IMR-90 (cell line): ENCODE results near the gene CETN1. TPM values are rescaled to one million over a fixed set of nuclear protein-coding genes. Genes with fewer than 3 reads are reported as not detected.

Source experiments
- ATAC-seq: fragments of 200-7000 bp; cut with Tn5 transposase; 2 replicates; pipeline ENCODE4 v1.9.1; 2020; ENCODE audit warnings: low read depth, mild to moderate bottlenecking, moderate library complexity
- BruUV-seq: library from RNA; stranded (reverse); fragments of 400-500 nt; replicated peaks from 2 replicates; lab custom pipeline; 2021; lab: Mats Ljungman, UMichigan
- CTCF ChIA-PET: fragments of 300-600 bp; formaldehyde crosslinking; extraction: SDS; loops from one replicate; lab custom pipeline; 2021; ENCODE audit warnings: antibody characterized with exemption; lab: Yijun Ruan, JAX
- POLR2A ChIA-PET: fragments of 300-600 bp; sonication (Branson Sonifier 250); formaldehyde crosslinking; loops from one replicate; lab custom pipeline; 2022; ENCODE audit warnings: antibody characterized with exemption; ENCODE audit not compliant: unreplicated experiment; lab: Charles Lee
- DNase-seq: peaks from one replicate; pipeline ENCODE4 v3.0.0; 2013
- H2AFZ ChIP-seq: replicated peaks from 2 replicates; pipeline ENCODE3; 2013; ENCODE audit warnings: low read length, mild to moderate bottlenecking; ENCODE audit not compliant: poor library complexity
- H2AK5ac ChIP-seq: 2 replicates; pipeline ENCODE4 v1.6.1; 2013; ENCODE audit warnings: low read depth, low read length, inconsistent platforms
- H2AK9ac ChIP-seq: replicated peaks from 2 replicates; pipeline ENCODE3; 2013; ENCODE audit warnings: mild to moderate bottlenecking, low read depth, low read length, moderate library complexity; ENCODE audit not compliant: poor library complexity
- H2BK120ac ChIP-seq: 2 replicates; pipeline ENCODE4 v1.6.1; 2013; ENCODE audit warnings: low read depth, low read length, inconsistent platforms
- H2BK15ac ChIP-seq: 3 replicates; pipeline ENCODE4 v1.6.1; 2013; ENCODE audit warnings: low read depth, low read length, inconsistent platforms
- H2BK20ac ChIP-seq: 2 replicates; pipeline ENCODE4 v1.6.1; 2013; ENCODE audit warnings: low read depth, mild to moderate bottlenecking, inconsistent platforms, low read length, moderate library complexity
- H2BK5ac ChIP-seq: 2 replicates; pipeline ENCODE4 v1.6.1; 2013; ENCODE audit warnings: mild to moderate bottlenecking, low read depth, low read length, inconsistent platforms; ENCODE audit not compliant: poor library complexity, severe bottlenecking
- H3K14ac ChIP-seq: replicated peaks from 2 replicates; pipeline ENCODE4 v1.6.1; 2013; ENCODE audit warnings: low read depth, low read length, inconsistent platforms
- H3K18ac ChIP-seq: 2 replicates; pipeline ENCODE4 v1.6.1; 2013; ENCODE audit warnings: low read depth, low read length, control low read depth
- H3K23ac ChIP-seq: 2 replicates; pipeline ENCODE4 v1.6.1; 2013; ENCODE audit warnings: low read depth, low read length, inconsistent platforms
- H3K27ac ChIP-seq: 2 replicates; pipeline ENCODE4 v1.5.1; 2013; ENCODE audit warnings: mild to moderate bottlenecking, control low read depth, low read length; ENCODE audit not compliant: insufficient read depth
- H3K27me3 ChIP-seq: 2 replicates; pipeline ENCODE4 v1.6.1; 2013; ENCODE audit warnings: low read length; ENCODE audit not compliant: control insufficient read depth, insufficient read depth
- H3K36me3 ChIP-seq: 2 replicates; pipeline ENCODE4 v1.6.1; 2013; ENCODE audit warnings: low read length, mixed read lengths; ENCODE audit not compliant: control insufficient read depth, insufficient read depth
- H3K4ac ChIP-seq: 2 replicates; pipeline ENCODE4 v1.6.1; 2013; ENCODE audit warnings: low read depth, low read length, inconsistent platforms
- H3K4me1 ChIP-seq: 2 replicates; pipeline ENCODE4 v1.6.1; 2013; ENCODE audit warnings: low read length, mixed read lengths; ENCODE audit not compliant: control insufficient read depth, insufficient read depth
- H3K4me2 ChIP-seq: 2 replicates; pipeline ENCODE4 v1.6.1; 2013; ENCODE audit warnings: low read depth, mild to moderate bottlenecking, control low read depth, low read length, moderate library complexity
- H3K4me3 ChIP-seq: 2 replicates; pipeline ENCODE4 v1.5.1; 2013; ENCODE audit warnings: low read depth, mild to moderate bottlenecking, control low read depth, low read length, moderate library complexity; ENCODE audit not compliant: insufficient read depth
- H3K56ac ChIP-seq: 2 replicates; pipeline ENCODE4 v1.6.1; 2013; ENCODE audit warnings: low read length, inconsistent platforms; ENCODE audit not compliant: insufficient read depth; ENCODE audit errors: extremely low read depth
- H3K79me1 ChIP-seq, 2 experiments: 2 replicates each; pipeline ENCODE4 v1.6.1; 2013; ENCODE audit warnings: low read length in 2 of 2, inconsistent platforms in 1 of 2, low read depth in 1 of 2
- H3K9ac ChIP-seq: 2 replicates; pipeline ENCODE4 v1.6.1; 2013; ENCODE audit warnings: low read depth, low read length, control low read depth
- H3K9me1 ChIP-seq: 2 replicates; pipeline ENCODE4 v1.6.1; 2013; ENCODE audit warnings: low read length, inconsistent platforms; ENCODE audit not compliant: insufficient read depth
- H3K9me3 ChIP-seq: 2 replicates; pipeline ENCODE4 v1.6.1; 2013; ENCODE audit warnings: low read length; ENCODE audit not compliant: control insufficient read depth, insufficient read depth
- H4K20me1 ChIP-seq: 2 replicates; pipeline ENCODE4 v1.6.1; 2013; ENCODE audit warnings: low read length, inconsistent platforms; ENCODE audit not compliant: insufficient read depth
- H4K5ac ChIP-seq: 2 replicates; pipeline ENCODE4 v1.6.1; 2013; ENCODE audit warnings: mild to moderate bottlenecking, low read depth, low read length, control low read depth
- H4K8ac ChIP-seq, 2 experiments: 2 replicates each; pipeline ENCODE4 v1.6.1; 2013; ENCODE audit warnings: low read depth in 2 of 2, low read length in 2 of 2, control low read depth in 1 of 2, inconsistent platforms in 1 of 2
- H4K91ac ChIP-seq: 2 replicates; pipeline ENCODE4 v1.6.1; 2013; ENCODE audit warnings: low read depth, low read length, inconsistent platforms; ENCODE audit not compliant: insufficient read depth
- BHLHE40 ChIP-seq: fragments of 150-350 bp; IDR thresholded peaks from 2 replicates; pipeline ENCODE4 v1.6.1; 2016; ENCODE audit warnings: mild to moderate bottlenecking, low read depth, low read length
- CEBPB ChIP-seq: IDR thresholded peaks from 2 replicates; pipeline ENCODE4 v1.6.1; 2012; ENCODE audit warnings: low read depth, low read length, improper control_type of control experiment
- CHD1 ChIP-seq: IDR thresholded peaks from 2 replicates; pipeline ENCODE4 v1.6.1; 2012; ENCODE audit warnings: low read depth, low read length, improper control_type of control experiment
- FOS ChIP-seq: fragments of 150-350 bp; IDR thresholded peaks from 2 replicates; pipeline ENCODE4 v1.6.1; 2016; ENCODE audit warnings: low read depth, low read length
- MAFK ChIP-seq: IDR thresholded peaks from 2 replicates; pipeline ENCODE4 v1.6.1; 2012; ENCODE audit warnings: low read depth, low read length, improper control_type of control experiment
- MAZ ChIP-seq: IDR thresholded peaks from 2 replicates; pipeline ENCODE4 v1.6.1; 2012; ENCODE audit warnings: low read depth, mild to moderate bottlenecking, low read length, improper control_type of control experiment, moderate library complexity, borderline replicate concordance
- MXI1 ChIP-seq: IDR thresholded peaks from 2 replicates; pipeline ENCODE4 v1.6.1; 2012; ENCODE audit warnings: low read depth, mild to moderate bottlenecking, low read length, moderate library complexity, borderline replicate concordance
- NFE2L2 ChIP-seq: fragments of 150-350 bp; IDR thresholded peaks from 2 replicates; pipeline ENCODE4 v1.6.1; 2016; ENCODE audit warnings: low read depth, mild to moderate bottlenecking, low read length
- POLR2A ChIP-seq: IDR thresholded peaks from 2 replicates; pipeline ENCODE4 v1.6.1; 2012; ENCODE audit warnings: mild to moderate bottlenecking, low read depth, low read length
- RAD21 ChIP-seq: IDR thresholded peaks from 2 replicates; pipeline ENCODE4 v1.6.1; 2012; ENCODE audit warnings: low read length, improper control_type of control experiment
- RCOR1 ChIP-seq: IDR thresholded peaks from 2 replicates; pipeline ENCODE4 v1.6.1; 2012; ENCODE audit warnings: mild to moderate bottlenecking, low read length, improper control_type of control experiment; ENCODE audit not compliant: insufficient replicate concordance
- RFX5 ChIP-seq: IDR thresholded peaks from 2 replicates; pipeline ENCODE4 v1.8.0; 2012; ENCODE audit warnings: low read depth, mild to moderate bottlenecking, low read length, moderate library complexity
- SMC3 ChIP-seq: fragments of 150-350 bp; IDR thresholded peaks from 2 replicates; pipeline ENCODE4 v1.6.1; 2016; ENCODE audit warnings: low read depth, mild to moderate bottlenecking, antibody characterized with exemption, low read length, moderate library complexity
- WGBS, 2 experiments: methylation state at CpG; one replicate each; pipeline versions ENCODE4 v1.1.5 to v1.1.7; 2013; ENCODE audit warnings: missing lambda C conversion rate in 2 of 2; ENCODE audit not compliant: insufficient read length in 1 of 2; ENCODE audit errors: extremely low coverage in 2 of 2; 5-methylcytosine and 5-hydroxymethylcytosine counted together
- dilution Hi-C: fragments of 300-500 bp; cut with HindIII; formaldehyde crosslinking; loops from one replicate; pipeline ENCODE4 v1.14.3; 2018; ENCODE audit warnings: low sequenced_read_pairs; ENCODE audit not compliant: unreplicated experiment
- in situ Hi-C: fragments of 300-500 bp; cut with MboI; formaldehyde crosslinking; loops from 3 replicates; pipeline ENCODE4 v1.14.3; 2019; ENCODE audit warnings: low sequenced_read_pairs, inconsistent platforms, mixed read lengths
- intact Hi-C: fragments of 100-400 bp; cut with micrococcal nuclease; formaldehyde crosslinking; loops from 2 replicates; pipeline ENCODE4 v1.10.0; 2022
- polyA plus RNA-seq, 3 experiments: library from polyadenylated mRNA; depleted of rRNA; stranded (reverse); fragments of >200 nt; gene quantifications; 2 replicates each; pipeline ENCODE4 v1.2.3, GENCODE V29; 2012; ENCODE audit warnings: low replicate concordance in 1 of 3
- total RNA-seq: library from RNA; depleted of rRNA; stranded (reverse); fragments of >200 nt; gene quantifications from 2 replicates; pipeline ENCODE4 v1.2.3, GENCODE V29; 2012
- TF ChIP-seq, protein P1 (sequence below): fragments of 150-350 bp; IDR thresholded peaks from 2 replicates; pipeline ENCODE4 v1.6.1; 2016; ENCODE audit warnings: low read depth, mild to moderate bottlenecking, low read length, moderate library complexity, borderline replicate concordance
- TF ChIP-seq, protein P2 (sequence below): conservative IDR thresholded peaks from 2 replicates; pipeline ENCODE4 v1.5.1; 2012; ENCODE audit warnings: mild to moderate bottlenecking, low read depth, low read length, improper control_type of control experiment
- TF ChIP-seq, protein P3 (sequence below): fragments of 150-350 bp; IDR thresholded peaks from 2 replicates; pipeline ENCODE4 v1.6.1; 2017; ENCODE audit warnings: mild to moderate bottlenecking, antibody characterized with exemption, low read length, low read depth

CETN1 gene
- total and polyA plus RNA-seq, 2 of the 4 experiments (the other 2 are of a cell fraction) = not detected

DNA sequence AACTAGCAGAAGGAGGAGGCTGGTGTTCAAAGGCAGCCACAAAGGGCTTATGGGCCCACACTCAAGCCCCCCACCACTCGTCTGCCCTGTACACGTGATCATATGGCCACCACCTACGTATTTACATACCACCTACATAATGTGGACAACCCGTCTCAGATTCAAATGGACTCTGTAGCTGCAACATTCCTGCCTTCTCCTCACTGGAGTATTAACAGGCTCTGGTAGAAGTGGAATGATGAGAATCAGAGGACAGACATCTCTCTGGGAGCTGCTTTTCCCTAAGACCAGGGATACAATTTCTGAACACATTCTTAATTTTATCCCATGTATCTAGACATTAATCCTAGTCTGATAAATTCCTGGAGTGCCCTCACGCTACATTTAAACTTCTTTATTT lies 9.5 kb upstream of the CETN1 start:
- H2BK15ac ChIP-seq = no peak overlapping the region
- no peak overlapping the region for H3K4me3 ChIP-seq
- H4K5ac ChIP-seq = no peak overlapping the region
- intact Hi-C loops = no loop called here
- in situ Hi-C loops = no loop called here
- H2AFZ ChIP-seq = no peak overlapping the region
- H3K56ac ChIP-seq = no peak overlapping the region
- no CpG with 5 or more reads among the region's 5 CpGs for WGBS, 2 experiments
- no peak overlapping the region for H3K9ac ChIP-seq
- no peaks in the 10 kb centered on the region for H3K79me1 ChIP-seq
- ChIA-PET POLR2A (no interaction called here), CTCF (interaction anchor here (0.5 kb wide), 1 partner anchor 101 kb away, joined by 4 read pairs; no protein-coding TSS in a partner anchor)
- BruUV-seq = no TSS peak
- H3K14ac ChIP-seq = no peak overlapping the region
- H3K23ac ChIP-seq = no peak overlapping the region
- ATAC-seq = no peak
- H4K20me1 ChIP-seq = no peaks in the 10 kb centered on the region
- no peak overlapping the region for H3K27ac ChIP-seq
- no peak overlapping the region for H2AK5ac ChIP-seq
- peaks cover 46% of the 10 kb centered on the region for H3K27me3 ChIP-seq
- no peak overlapping the region for H3K4ac ChIP-seq
- H2AK9ac ChIP-seq = no peak overlapping the region
- no peak overlapping the region for H2BK120ac ChIP-seq
- no peak overlapping the region for H4K91ac ChIP-seq
- dilution Hi-C loops = no loop called here
- H2BK5ac ChIP-seq = no peak overlapping the region
- DNase-seq = no peak
- H3K4me2 ChIP-seq = no peak overlapping the region
- no peaks in the 10 kb centered on the region for H3K4me1 ChIP-seq
- H3K9me3 ChIP-seq = no peaks in the 10 kb centered on the region
- no peaks in the 10 kb centered on the region for H3K36me3 ChIP-seq
- H3K9me1 ChIP-seq = no peaks in the 10 kb centered on the region
- H3K18ac ChIP-seq = no peak overlapping the region
- H2BK20ac ChIP-seq = no peak overlapping the region
- H4K8ac ChIP-seq = no peak overlapping the region
- TF ChIP-seq, protein P1, sequence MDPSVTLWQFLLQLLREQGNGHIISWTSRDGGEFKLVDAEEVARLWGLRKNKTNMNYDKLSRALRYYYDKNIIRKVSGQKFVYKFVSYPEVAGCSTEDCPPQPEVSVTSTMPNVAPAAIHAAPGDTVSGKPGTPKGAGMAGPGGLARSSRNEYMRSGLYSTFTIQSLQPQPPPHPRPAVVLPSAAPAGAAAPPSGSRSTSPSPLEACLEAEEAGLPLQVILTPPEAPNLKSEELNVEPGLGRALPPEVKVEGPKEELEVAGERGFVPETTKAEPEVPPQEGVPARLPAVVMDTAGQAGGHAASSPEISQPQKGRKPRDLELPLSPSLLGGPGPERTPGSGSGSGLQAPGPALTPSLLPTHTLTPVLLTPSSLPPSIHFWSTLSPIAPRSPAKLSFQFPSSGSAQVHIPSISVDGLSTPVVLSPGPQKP = no peak
- TF ChIP-seq CEBPB = no peak
- no peak for TF ChIP-seq CHD1
- no peak for TF ChIP-seq RCOR1
- TF ChIP-seq RAD21 = no peak
- no peak for TF ChIP-seq MXI1
- no peak for TF ChIP-seq NFE2L2
- TF ChIP-seq FOS = no peak
- no peak for TF ChIP-seq SMC3
- TF ChIP-seq POLR2A = no peak
- TF ChIP-seq BHLHE40 = no peak
- TF ChIP-seq RFX5 = no peak
- TF ChIP-seq, protein P2, sequence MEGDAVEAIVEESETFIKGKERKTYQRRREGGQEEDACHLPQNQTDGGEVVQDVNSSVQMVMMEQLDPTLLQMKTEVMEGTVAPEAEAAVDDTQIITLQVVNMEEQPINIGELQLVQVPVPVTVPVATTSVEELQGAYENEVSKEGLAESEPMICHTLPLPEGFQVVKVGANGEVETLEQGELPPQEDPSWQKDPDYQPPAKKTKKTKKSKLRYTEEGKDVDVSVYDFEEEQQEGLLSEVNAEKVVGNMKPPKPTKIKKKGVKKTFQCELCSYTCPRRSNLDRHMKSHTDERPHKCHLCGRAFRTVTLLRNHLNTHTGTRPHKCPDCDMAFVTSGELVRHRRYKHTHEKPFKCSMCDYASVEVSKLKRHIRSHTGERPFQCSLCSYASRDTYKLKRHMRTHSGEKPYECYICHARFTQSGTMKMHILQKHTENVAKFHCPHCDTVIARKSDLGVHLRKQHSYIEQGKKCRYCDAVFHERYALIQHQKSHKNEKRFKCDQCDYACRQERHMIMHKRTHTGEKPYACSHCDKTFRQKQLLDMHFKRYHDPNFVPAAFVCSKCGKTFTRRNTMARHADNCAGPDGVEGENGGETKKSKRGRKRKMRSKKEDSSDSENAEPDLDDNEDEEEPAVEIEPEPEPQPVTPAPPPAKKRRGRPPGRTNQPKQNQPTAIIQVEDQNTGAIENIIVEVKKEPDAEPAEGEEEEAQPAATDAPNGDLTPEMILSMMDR = no peak
- no peak for TF ChIP-seq MAZ
- TF ChIP-seq, protein P3, sequence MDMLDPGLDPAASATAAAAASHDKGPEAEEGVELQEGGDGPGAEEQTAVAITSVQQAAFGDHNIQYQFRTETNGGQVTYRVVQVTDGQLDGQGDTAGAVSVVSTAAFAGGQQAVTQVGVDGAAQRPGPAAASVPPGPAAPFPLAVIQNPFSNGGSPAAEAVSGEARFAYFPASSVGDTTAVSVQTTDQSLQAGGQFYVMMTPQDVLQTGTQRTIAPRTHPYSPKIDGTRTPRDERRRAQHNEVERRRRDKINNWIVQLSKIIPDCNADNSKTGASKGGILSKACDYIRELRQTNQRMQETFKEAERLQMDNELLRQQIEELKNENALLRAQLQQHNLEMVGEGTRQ = no peak
- TF ChIP-seq MAFK = no peak
